ENCODE results near the gene DPP6. TPM values are rescaled to one million over a fixed set of nuclear protein-coding genes. Genes with fewer than 3 reads are reported as not detected.

DPP6 gene
- total and polyA plus RNA-seq, 2 experiments from 2014 or later = not detected

DNA sequence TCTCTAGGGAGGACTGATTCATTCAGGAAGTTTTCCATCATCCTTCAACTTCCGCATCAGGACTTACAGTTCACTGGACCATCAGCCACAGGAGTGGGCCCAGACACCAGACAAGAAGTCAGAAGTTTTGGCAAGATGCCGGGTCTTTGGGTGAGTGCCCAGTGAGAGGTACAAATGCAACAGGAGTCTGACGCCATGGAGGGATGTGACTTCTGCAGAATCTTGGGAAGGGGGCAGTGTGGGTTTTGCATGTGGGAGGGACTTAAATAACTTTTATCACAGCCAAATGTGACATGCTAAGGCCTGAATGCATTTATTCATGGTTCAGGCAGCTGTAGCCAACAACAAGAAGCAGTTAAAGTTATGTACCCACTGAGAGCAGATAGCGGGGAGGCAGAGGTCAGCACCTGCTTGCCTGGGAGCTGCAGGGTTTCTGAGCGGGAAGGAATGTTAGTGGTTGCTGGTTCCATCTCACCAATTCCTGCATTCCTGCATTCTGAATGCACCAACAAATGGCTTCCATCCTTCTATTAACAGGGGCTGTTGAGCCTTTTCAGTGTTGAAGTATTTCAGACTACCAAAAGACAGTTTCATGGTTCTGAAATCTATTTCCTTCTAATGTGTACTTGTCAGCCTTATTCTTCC is 575.6 kb downstream of the DPP6 start:
- no peaks in the 10 kb centered on the region for H3K9me2 ChIP-seq (ENCODE audit: insufficient read depth)
- no peak overlapping the region for H3K4me3 ChIP-seq
- no peak overlapping the region for H3K4me2 ChIP-seq
- H3F3A ChIP-seq (replicated peaks; ENCODE audit: low read depth) = no peaks in the 10 kb centered on the region
- H3K27me3 ChIP-seq (ENCODE audit: insufficient read depth) = no peaks in the 10 kb centered on the region
- TF ChIP-seq JUNB (IDR thresholded peaks at IDR 0.05; ENCODE audit: unreplicated experiment) (no peak), EZH2phosphoT487 (IDR thresholded peaks at IDR 0.05; ENCODE audit: unreplicated experiment) (no peak), ZNF462 (CRISPR knock-in tag; IDR thresholded peaks at IDR 0.05) (no peak), NANOG (IDR thresholded peaks at IDR 0.05; ENCODE audit: borderline replicate concordance) (no peak), POLR2AphosphoS5 (IDR thresholded peaks at IDR 0.05; ENCODE audit: low read depth) (no peak), ZNF331 (CRISPR knock-in tag; IDR thresholded peaks at IDR 0.05; ENCODE audit: low read depth) (no peak), EZH2 (IDR thresholded peaks at IDR 0.05; ENCODE audit: low read depth, unreplicated experiment) (no peak), CREB1 (CRISPR knock-in tag; IDR thresholded peaks at IDR 0.05; ENCODE audit: low read depth) (no peak), CTCF (conservative IDR thresholded peaks at IDR 0.05; ENCODE audit: low read depth in 2 of 2) (no peak), ZNF114 (CRISPR knock-in tag; IDR thresholded peaks at IDR 0.05) (no peak), STAT1 (IDR thresholded peaks at IDR 0.05; ENCODE audit: unreplicated experiment) (no peak)
- TF ChIP-seq, protein P1, sequence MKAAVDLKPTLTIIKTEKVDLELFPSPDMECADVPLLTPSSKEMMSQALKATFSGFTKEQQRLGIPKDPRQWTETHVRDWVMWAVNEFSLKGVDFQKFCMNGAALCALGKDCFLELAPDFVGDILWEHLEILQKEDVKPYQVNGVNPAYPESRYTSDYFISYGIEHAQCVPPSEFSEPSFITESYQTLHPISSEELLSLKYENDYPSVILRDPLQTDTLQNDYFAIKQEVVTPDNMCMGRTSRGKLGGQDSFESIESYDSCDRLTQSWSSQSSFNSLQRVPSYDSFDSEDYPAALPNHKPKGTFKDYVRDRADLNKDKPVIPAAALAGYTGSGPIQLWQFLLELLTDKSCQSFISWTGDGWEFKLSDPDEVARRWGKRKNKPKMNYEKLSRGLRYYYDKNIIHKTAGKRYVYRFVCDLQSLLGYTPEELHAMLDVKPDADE (IDR thresholded peaks at IDR 0.05) = no peak
- TF ChIP-seq, protein P2, sequence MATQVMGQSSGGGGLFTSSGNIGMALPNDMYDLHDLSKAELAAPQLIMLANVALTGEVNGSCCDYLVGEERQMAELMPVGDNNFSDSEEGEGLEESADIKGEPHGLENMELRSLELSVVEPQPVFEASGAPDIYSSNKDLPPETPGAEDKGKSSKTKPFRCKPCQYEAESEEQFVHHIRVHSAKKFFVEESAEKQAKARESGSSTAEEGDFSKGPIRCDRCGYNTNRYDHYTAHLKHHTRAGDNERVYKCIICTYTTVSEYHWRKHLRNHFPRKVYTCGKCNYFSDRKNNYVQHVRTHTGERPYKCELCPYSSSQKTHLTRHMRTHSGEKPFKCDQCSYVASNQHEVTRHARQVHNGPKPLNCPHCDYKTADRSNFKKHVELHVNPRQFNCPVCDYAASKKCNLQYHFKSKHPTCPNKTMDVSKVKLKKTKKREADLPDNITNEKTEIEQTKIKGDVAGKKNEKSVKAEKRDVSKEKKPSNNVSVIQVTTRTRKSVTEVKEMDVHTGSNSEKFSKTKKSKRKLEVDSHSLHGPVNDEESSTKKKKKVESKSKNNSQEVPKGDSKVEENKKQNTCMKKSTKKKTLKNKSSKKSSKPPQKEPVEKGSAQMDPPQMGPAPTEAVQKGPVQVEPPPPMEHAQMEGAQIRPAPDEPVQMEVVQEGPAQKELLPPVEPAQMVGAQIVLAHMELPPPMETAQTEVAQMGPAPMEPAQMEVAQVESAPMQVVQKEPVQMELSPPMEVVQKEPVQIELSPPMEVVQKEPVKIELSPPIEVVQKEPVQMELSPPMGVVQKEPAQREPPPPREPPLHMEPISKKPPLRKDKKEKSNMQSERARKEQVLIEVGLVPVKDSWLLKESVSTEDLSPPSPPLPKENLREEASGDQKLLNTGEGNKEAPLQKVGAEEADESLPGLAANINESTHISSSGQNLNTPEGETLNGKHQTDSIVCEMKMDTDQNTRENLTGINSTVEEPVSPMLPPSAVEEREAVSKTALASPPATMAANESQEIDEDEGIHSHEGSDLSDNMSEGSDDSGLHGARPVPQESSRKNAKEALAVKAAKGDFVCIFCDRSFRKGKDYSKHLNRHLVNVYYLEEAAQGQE (IDR thresholded peaks at IDR 0.05; ENCODE audit: unreplicated experiment) = no peak
- no peak overlapping the region for H3K27ac ChIP-seq (ENCODE audit: low read depth)
- peaks cover 6% of the 10 kb centered on the region for H3K36me3 ChIP-seq (ENCODE audit: insufficient read depth)
- no peak overlapping the region for H3K4me3 Mint-ChIP-seq
- no peak overlapping the region for H2AFZ ChIP-seq
- H3K27me3 Mint-ChIP-seq (ENCODE audit: insufficient read depth, low read depth, poor library complexity) = peaks cover 2% of the 10 kb centered on the region
- H3K4me1 ChIP-seq (ENCODE audit: insufficient read depth) = no peaks in the 10 kb centered on the region
- no peak overlapping the region for H3K27ac Mint-ChIP-seq
- peaks cover 6% of the 10 kb centered on the region for H3K4me1 Mint-ChIP-seq
- ATAC-seq = no peak
- no peaks in the 10 kb centered on the region for H4K20me1 ChIP-seq (replicated peaks; ENCODE audit: insufficient read depth)
- no peaks in the 10 kb centered on the region for H3K36me3 Mint-ChIP-seq (ENCODE audit: low read depth)
- H3K9me3 Mint-ChIP-seq = no peaks in the 10 kb centered on the region
- no peaks in the 10 kb centered on the region for H3K79me2 ChIP-seq (replicated peaks; ENCODE audit: insufficient read depth)
- DNase-seq (ENCODE audit: low spot score) = no peak
